IMR-90 (cell line): ENCODE measurements around the gene TTBK2. TPM values are rescaled to one million over a fixed set of nuclear protein-coding genes. Genes with fewer than 3 reads are reported as not detected.

Experiments
- ATAC-seq: fragments of 200-7000 bp; cut with Tn5 transposase; 2 replicates; pipeline ENCODE4 v1.9.1; 2020; ENCODE audit warnings: low read depth, mild to moderate bottlenecking, moderate library complexity
- BruUV-seq: library from RNA; stranded (reverse); fragments of 400-500 nt; replicated peaks from 2 replicates; lab custom pipeline; 2021; lab: Mats Ljungman, UMichigan
- CTCF ChIA-PET: fragments of 300-600 bp; formaldehyde crosslinking; extraction: SDS; loops from one replicate; lab custom pipeline; 2021; ENCODE audit warnings: antibody characterized with exemption; lab: Yijun Ruan, JAX
- POLR2A ChIA-PET: fragments of 300-600 bp; sonication (Branson Sonifier 250); formaldehyde crosslinking; loops from one replicate; lab custom pipeline; 2022; ENCODE audit warnings: antibody characterized with exemption; ENCODE audit not compliant: unreplicated experiment; lab: Charles Lee
- DNase-seq: peaks from one replicate; pipeline ENCODE4 v3.0.0; 2013
- H2AFZ ChIP-seq: replicated peaks from 2 replicates; pipeline ENCODE3; 2013; ENCODE audit warnings: low read length, mild to moderate bottlenecking; ENCODE audit not compliant: poor library complexity
- H2AK5ac ChIP-seq: 2 replicates; pipeline ENCODE4 v1.6.1; 2013; ENCODE audit warnings: low read depth, low read length, inconsistent platforms
- H2AK9ac ChIP-seq: replicated peaks from 2 replicates; pipeline ENCODE3; 2013; ENCODE audit warnings: mild to moderate bottlenecking, low read depth, low read length, moderate library complexity; ENCODE audit not compliant: poor library complexity
- H2BK120ac ChIP-seq: 2 replicates; pipeline ENCODE4 v1.6.1; 2013; ENCODE audit warnings: low read depth, low read length, inconsistent platforms
- H2BK15ac ChIP-seq: 3 replicates; pipeline ENCODE4 v1.6.1; 2013; ENCODE audit warnings: low read depth, low read length, inconsistent platforms
- H2BK20ac ChIP-seq: 2 replicates; pipeline ENCODE4 v1.6.1; 2013; ENCODE audit warnings: low read depth, mild to moderate bottlenecking, inconsistent platforms, low read length, moderate library complexity
- H2BK5ac ChIP-seq: 2 replicates; pipeline ENCODE4 v1.6.1; 2013; ENCODE audit warnings: mild to moderate bottlenecking, low read depth, low read length, inconsistent platforms; ENCODE audit not compliant: poor library complexity, severe bottlenecking
- H3K14ac ChIP-seq: replicated peaks from 2 replicates; pipeline ENCODE4 v1.6.1; 2013; ENCODE audit warnings: low read depth, low read length, inconsistent platforms
- H3K18ac ChIP-seq: 2 replicates; pipeline ENCODE4 v1.6.1; 2013; ENCODE audit warnings: low read depth, low read length, control low read depth
- H3K23ac ChIP-seq: 2 replicates; pipeline ENCODE4 v1.6.1; 2013; ENCODE audit warnings: low read depth, low read length, inconsistent platforms
- H3K27ac ChIP-seq: 2 replicates; pipeline ENCODE4 v1.5.1; 2013; ENCODE audit warnings: mild to moderate bottlenecking, control low read depth, low read length; ENCODE audit not compliant: insufficient read depth
- H3K27me3 ChIP-seq: 2 replicates; pipeline ENCODE4 v1.6.1; 2013; ENCODE audit warnings: low read length; ENCODE audit not compliant: control insufficient read depth, insufficient read depth
- H3K36me3 ChIP-seq: 2 replicates; pipeline ENCODE4 v1.6.1; 2013; ENCODE audit warnings: low read length, mixed read lengths; ENCODE audit not compliant: control insufficient read depth, insufficient read depth
- H3K4ac ChIP-seq: 2 replicates; pipeline ENCODE4 v1.6.1; 2013; ENCODE audit warnings: low read depth, low read length, inconsistent platforms
- H3K4me1 ChIP-seq: 2 replicates; pipeline ENCODE4 v1.6.1; 2013; ENCODE audit warnings: low read length, mixed read lengths; ENCODE audit not compliant: control insufficient read depth, insufficient read depth
- H3K4me2 ChIP-seq: 2 replicates; pipeline ENCODE4 v1.6.1; 2013; ENCODE audit warnings: low read depth, mild to moderate bottlenecking, control low read depth, low read length, moderate library complexity
- H3K4me3 ChIP-seq: 2 replicates; pipeline ENCODE4 v1.5.1; 2013; ENCODE audit warnings: low read depth, mild to moderate bottlenecking, control low read depth, low read length, moderate library complexity; ENCODE audit not compliant: insufficient read depth
- H3K56ac ChIP-seq: 2 replicates; pipeline ENCODE4 v1.6.1; 2013; ENCODE audit warnings: low read length, inconsistent platforms; ENCODE audit not compliant: insufficient read depth; ENCODE audit errors: extremely low read depth
- H3K79me1 ChIP-seq, 2 experiments: 2 replicates each; pipeline ENCODE4 v1.6.1; 2013; ENCODE audit warnings: low read length in 2 of 2, inconsistent platforms in 1 of 2, low read depth in 1 of 2
- H3K9ac ChIP-seq: 2 replicates; pipeline ENCODE4 v1.6.1; 2013; ENCODE audit warnings: low read depth, low read length, control low read depth
- H3K9me1 ChIP-seq: 2 replicates; pipeline ENCODE4 v1.6.1; 2013; ENCODE audit warnings: low read length, inconsistent platforms; ENCODE audit not compliant: insufficient read depth
- H3K9me3 ChIP-seq: 2 replicates; pipeline ENCODE4 v1.6.1; 2013; ENCODE audit warnings: low read length; ENCODE audit not compliant: control insufficient read depth, insufficient read depth
- H4K20me1 ChIP-seq: 2 replicates; pipeline ENCODE4 v1.6.1; 2013; ENCODE audit warnings: low read length, inconsistent platforms; ENCODE audit not compliant: insufficient read depth
- H4K5ac ChIP-seq: 2 replicates; pipeline ENCODE4 v1.6.1; 2013; ENCODE audit warnings: mild to moderate bottlenecking, low read depth, low read length, control low read depth
- H4K8ac ChIP-seq, 2 experiments: 2 replicates each; pipeline ENCODE4 v1.6.1; 2013; ENCODE audit warnings: low read depth in 2 of 2, low read length in 2 of 2, control low read depth in 1 of 2, inconsistent platforms in 1 of 2
- H4K91ac ChIP-seq: 2 replicates; pipeline ENCODE4 v1.6.1; 2013; ENCODE audit warnings: low read depth, low read length, inconsistent platforms; ENCODE audit not compliant: insufficient read depth
- BHLHE40 ChIP-seq: fragments of 150-350 bp; IDR thresholded peaks from 2 replicates; pipeline ENCODE4 v1.6.1; 2016; ENCODE audit warnings: mild to moderate bottlenecking, low read depth, low read length
- CHD1 ChIP-seq: IDR thresholded peaks from 2 replicates; pipeline ENCODE4 v1.6.1; 2012; ENCODE audit warnings: low read depth, low read length, improper control_type of control experiment
- CTCF ChIP-seq: conservative IDR thresholded peaks from 2 replicates; pipeline ENCODE4 v1.5.1; 2012; ENCODE audit warnings: mild to moderate bottlenecking, low read depth, low read length, improper control_type of control experiment
- ELK1 ChIP-seq: fragments of 150-350 bp; IDR thresholded peaks from 2 replicates; pipeline ENCODE4 v1.6.1; 2016; ENCODE audit warnings: low read depth, mild to moderate bottlenecking, low read length, moderate library complexity, borderline replicate concordance
- FOS ChIP-seq: fragments of 150-350 bp; IDR thresholded peaks from 2 replicates; pipeline ENCODE4 v1.6.1; 2016; ENCODE audit warnings: low read depth, low read length
- MAFK ChIP-seq: IDR thresholded peaks from 2 replicates; pipeline ENCODE4 v1.6.1; 2012; ENCODE audit warnings: low read depth, low read length, improper control_type of control experiment
- MXI1 ChIP-seq: IDR thresholded peaks from 2 replicates; pipeline ENCODE4 v1.6.1; 2012; ENCODE audit warnings: low read depth, mild to moderate bottlenecking, low read length, moderate library complexity, borderline replicate concordance
- POLR2A ChIP-seq: IDR thresholded peaks from 2 replicates; pipeline ENCODE4 v1.6.1; 2012; ENCODE audit warnings: mild to moderate bottlenecking, low read depth, low read length
- RAD21 ChIP-seq: IDR thresholded peaks from 2 replicates; pipeline ENCODE4 v1.6.1; 2012; ENCODE audit warnings: low read length, improper control_type of control experiment
- RCOR1 ChIP-seq: IDR thresholded peaks from 2 replicates; pipeline ENCODE4 v1.6.1; 2012; ENCODE audit warnings: mild to moderate bottlenecking, low read length, improper control_type of control experiment; ENCODE audit not compliant: insufficient replicate concordance
- RFX5 ChIP-seq: IDR thresholded peaks from 2 replicates; pipeline ENCODE4 v1.8.0; 2012; ENCODE audit warnings: low read depth, mild to moderate bottlenecking, low read length, moderate library complexity
- USF2 ChIP-seq: fragments of 150-350 bp; IDR thresholded peaks from 2 replicates; pipeline ENCODE4 v1.6.1; 2017; ENCODE audit warnings: mild to moderate bottlenecking, antibody characterized with exemption, low read length, low read depth
- WGBS, 2 experiments: methylation state at CpG; one replicate each; pipeline versions ENCODE4 v1.1.5 to v1.1.7; 2013; ENCODE audit warnings: missing lambda C conversion rate in 2 of 2; ENCODE audit not compliant: insufficient read length in 1 of 2; ENCODE audit errors: extremely low coverage in 2 of 2; 5-methylcytosine and 5-hydroxymethylcytosine counted together
- dilution Hi-C: fragments of 300-500 bp; cut with HindIII; formaldehyde crosslinking; loops from one replicate; pipeline ENCODE4 v1.14.3; 2018; ENCODE audit warnings: low sequenced_read_pairs; ENCODE audit not compliant: unreplicated experiment
- in situ Hi-C: fragments of 300-500 bp; cut with MboI; formaldehyde crosslinking; loops from 3 replicates; pipeline ENCODE4 v1.14.3; 2019; ENCODE audit warnings: low sequenced_read_pairs, inconsistent platforms, mixed read lengths
- intact Hi-C: fragments of 100-400 bp; cut with micrococcal nuclease; formaldehyde crosslinking; loops from 2 replicates; pipeline ENCODE4 v1.10.0; 2022
- polyA plus RNA-seq, 3 experiments: library from polyadenylated mRNA; depleted of rRNA; stranded (reverse); fragments of >200 nt; gene quantifications; 2 replicates each; pipeline ENCODE4 v1.2.3, GENCODE V29; 2012; ENCODE audit warnings: low replicate concordance in 1 of 3
- total RNA-seq: library from RNA; depleted of rRNA; stranded (reverse); fragments of >200 nt; gene quantifications from 2 replicates; pipeline ENCODE4 v1.2.3, GENCODE V29; 2012

TTBK2 gene
- total and polyA plus RNA-seq, 2 of the 4 experiments (the other 2 are of a cell fraction) = 2.4 to 3.2 TPM

GRCh38 chr15:42711746-42712145 lies 208.8 kb downstream of the TTBK2 start:
- Histone ChIP-seq H2AK9ac (no peak overlapping the region), H3K4me3 (no peak overlapping the region), H3K4ac (no peak overlapping the region), H2BK5ac (no peak overlapping the region), H3K4me1 (peaks cover 4% of the 10 kb centered on the region), H2AK5ac (no peak overlapping the region), H4K8ac (no peak overlapping the region), H2AFZ (no peak overlapping the region), H3K27ac (no peak overlapping the region), H3K23ac (no peak overlapping the region), H3K4me2 (no peak overlapping the region), H4K20me1 (no peaks in the 10 kb centered on the region), H4K91ac (no peak overlapping the region), H2BK20ac (no peak overlapping the region), H3K56ac (no peak overlapping the region), H2BK120ac (no peak overlapping the region), H3K9ac (no peak overlapping the region), H3K9me1 (no peaks in the 10 kb centered on the region; the same call in 1 of the 2 replicates), H3K9me3 (no peaks in the 10 kb centered on the region), H3K79me1 (peaks cover 0 to 9% of the 10 kb centered on the region in 2 experiments; a peak in 1 of 4 replicates), H3K36me3 (no peaks in the 10 kb centered on the region), H3K14ac (no peak overlapping the region), H3K27me3 (no peaks in the 10 kb centered on the region), H3K18ac (no peak overlapping the region), H4K5ac (no peak overlapping the region), H2BK15ac (no peak overlapping the region)
- ATAC-seq (no peak), DNase-seq (no peak)
- ChIA-PET POLR2A (no interaction called here), CTCF (no interaction called here)
- BruUV-seq = no TSS peak
- intact Hi-C loops (no loop called here), dilution Hi-C loops (no loop called here), in situ Hi-C loops (loop anchor here (5.0 kb wide), 1 partner anchor 211 kb away; the partner anchor contains the start of gene TTBK2)
- no CpG with 5 or more reads among the region's 3 CpGs for WGBS, 2 experiments
- TF ChIP-seq ELK1 (no peak), CHD1 (no peak), RCOR1 (no peak), FOS (no peak), BHLHE40 (no peak), RAD21 (no peak), RFX5 (no peak), POLR2A (no peak), MAFK (no peak), MXI1 (no peak), USF2 (no peak), CTCF (no peak)
